KMS-11 (cell line): ENCODE measurements around the gene TAL1.

Experiments used
- H2AFZ ChIP-seq: fragments of 200-600 bp; sonication (generic); 2 replicates; pipeline ENCODE4 v1.6.1; 2016; ENCODE audit warnings: antibody characterized with exemption, mixed run types, low read depth
- H3K27ac ChIP-seq: fragments of 200-600 bp; sonication (generic); 2 replicates; pipeline ENCODE4 v1.6.1; 2016; ENCODE audit warnings: mild to moderate bottlenecking, mixed run types
- H3K27me3 ChIP-seq: fragments of 200-600 bp; sonication (generic); 2 replicates; pipeline ENCODE4 v1.6.1; 2017; ENCODE audit warnings: mild to moderate bottlenecking, low read depth, mixed run types, moderate library complexity; ENCODE audit not compliant: insufficient read depth
- H3K36me3 ChIP-seq: fragments of 200-600 bp; sonication (generic); 2 replicates; pipeline ENCODE4 v1.6.1; 2017; ENCODE audit warnings: mild to moderate bottlenecking, mixed run types; ENCODE audit not compliant: insufficient read depth
- H3K4me1 ChIP-seq: fragments of 200-600 bp; sonication (generic); 2 replicates; pipeline ENCODE4 v1.6.1; 2016; ENCODE audit warnings: mild to moderate bottlenecking, low read depth, mixed run types; ENCODE audit not compliant: poor library complexity, severe bottlenecking
- H3K4me2 ChIP-seq: fragments of 200-600 bp; sonication (generic); 2 replicates; pipeline ENCODE4 v1.7.0; 2016; ENCODE audit warnings: mild to moderate bottlenecking, mixed run types
- H3K4me3 ChIP-seq: fragments of 200-600 bp; sonication (generic); IDR thresholded peaks from 2 replicates; pipeline ENCODE4 v1.6.1; 2017; ENCODE audit warnings: low read depth, low read length, mixed read lengths; ENCODE audit not compliant: insufficient read depth
- H3K79me2 ChIP-seq: fragments of 200-600 bp; sonication (generic); 2 replicates; pipeline ENCODE4 v1.6.1; 2016; ENCODE audit warnings: low read depth, mixed run types; ENCODE audit not compliant: insufficient read depth
- H3K9ac ChIP-seq: fragments of 200-600 bp; sonication (generic); 2 replicates; pipeline ENCODE4 v1.6.1; 2016; ENCODE audit warnings: mild to moderate bottlenecking, mixed run types
- H4K20me1 ChIP-seq: fragments of 200-600 bp; sonication (generic); 2 replicates; pipeline ENCODE4 v1.6.1; 2016; ENCODE audit warnings: mild to moderate bottlenecking, mixed run types; ENCODE audit not compliant: insufficient read depth
- TF ChIP-seq, protein P1 (sequence below): fragments of 200-600 bp; sonication (generic); conservative IDR thresholded peaks from 2 replicates; pipeline ENCODE4 v1.6.1; 2017; ENCODE audit warnings: low read depth, mild to moderate bottlenecking, antibody characterized with exemption, low read length, moderate library complexity, mixed read lengths

Gene TAL1

DNA sequence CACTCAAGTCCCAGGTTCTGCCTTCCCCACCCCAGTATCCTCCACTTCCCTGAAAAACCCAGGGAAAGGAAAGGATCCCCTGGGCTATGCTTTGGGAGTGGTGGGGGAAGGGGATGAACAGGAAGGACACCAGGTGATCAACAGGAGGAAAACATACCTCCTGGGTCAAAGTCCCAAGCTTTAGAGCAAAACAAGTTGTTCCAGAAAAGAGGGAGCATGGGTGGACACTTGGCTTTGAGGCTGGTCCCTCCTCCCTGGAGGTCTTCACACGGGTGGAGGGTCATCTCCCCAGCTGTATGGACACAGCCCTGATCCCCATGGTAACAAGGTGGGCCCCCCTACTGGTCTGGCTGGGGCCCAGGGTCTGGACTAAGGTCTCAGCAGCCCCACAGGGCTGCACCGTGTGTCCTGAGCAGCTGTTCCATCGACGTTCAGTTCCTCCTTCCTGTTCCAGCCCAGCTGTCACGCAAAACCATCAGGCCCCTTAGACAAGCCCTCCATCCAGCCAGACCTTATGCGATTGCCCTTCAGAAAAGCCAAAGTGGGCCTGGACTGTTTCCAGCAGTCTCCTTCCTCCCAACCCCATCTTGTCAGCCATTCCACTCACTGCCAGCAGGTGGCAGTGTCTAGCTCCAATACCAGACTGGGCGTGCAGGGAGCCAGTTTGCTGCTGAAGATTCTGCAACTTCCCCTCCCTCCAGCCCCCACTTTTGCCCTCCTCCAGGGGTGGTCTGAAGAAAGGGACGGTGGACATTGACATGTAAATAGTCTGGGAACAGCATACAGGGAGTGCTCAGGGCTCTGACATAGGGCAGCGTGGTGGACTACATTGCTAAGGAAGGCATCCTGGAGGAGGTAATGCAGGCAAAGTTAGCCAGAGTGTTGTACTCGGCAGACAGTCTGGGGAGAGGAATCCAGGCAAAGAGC, 39.3 kb downstream of the TAL1 start:
- H3K4me1 ChIP-seq, result no peaks in the 10 kb centered on the region
- H3K27ac ChIP-seq, result no peak overlapping the region
- H3K36me3 ChIP-seq, result no peaks in the 10 kb centered on the region
- peak overlapping the region; percentile 8; the same call in 1 of the 2 replicates for H2AFZ ChIP-seq
- H3K9ac ChIP-seq, result no peak overlapping the region
- no peaks in the 10 kb centered on the region for H3K27me3 ChIP-seq
- TF ChIP-seq, protein P1, sequence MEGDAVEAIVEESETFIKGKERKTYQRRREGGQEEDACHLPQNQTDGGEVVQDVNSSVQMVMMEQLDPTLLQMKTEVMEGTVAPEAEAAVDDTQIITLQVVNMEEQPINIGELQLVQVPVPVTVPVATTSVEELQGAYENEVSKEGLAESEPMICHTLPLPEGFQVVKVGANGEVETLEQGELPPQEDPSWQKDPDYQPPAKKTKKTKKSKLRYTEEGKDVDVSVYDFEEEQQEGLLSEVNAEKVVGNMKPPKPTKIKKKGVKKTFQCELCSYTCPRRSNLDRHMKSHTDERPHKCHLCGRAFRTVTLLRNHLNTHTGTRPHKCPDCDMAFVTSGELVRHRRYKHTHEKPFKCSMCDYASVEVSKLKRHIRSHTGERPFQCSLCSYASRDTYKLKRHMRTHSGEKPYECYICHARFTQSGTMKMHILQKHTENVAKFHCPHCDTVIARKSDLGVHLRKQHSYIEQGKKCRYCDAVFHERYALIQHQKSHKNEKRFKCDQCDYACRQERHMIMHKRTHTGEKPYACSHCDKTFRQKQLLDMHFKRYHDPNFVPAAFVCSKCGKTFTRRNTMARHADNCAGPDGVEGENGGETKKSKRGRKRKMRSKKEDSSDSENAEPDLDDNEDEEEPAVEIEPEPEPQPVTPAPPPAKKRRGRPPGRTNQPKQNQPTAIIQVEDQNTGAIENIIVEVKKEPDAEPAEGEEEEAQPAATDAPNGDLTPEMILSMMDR, result peak; percentile 98
- no peaks in the 10 kb centered on the region for H4K20me1 ChIP-seq
- H3K4me2 ChIP-seq, result no peak overlapping the region
- no peaks in the 10 kb centered on the region for H3K79me2 ChIP-seq
- H3K4me3 ChIP-seq, result no peak overlapping the region

DNA sequence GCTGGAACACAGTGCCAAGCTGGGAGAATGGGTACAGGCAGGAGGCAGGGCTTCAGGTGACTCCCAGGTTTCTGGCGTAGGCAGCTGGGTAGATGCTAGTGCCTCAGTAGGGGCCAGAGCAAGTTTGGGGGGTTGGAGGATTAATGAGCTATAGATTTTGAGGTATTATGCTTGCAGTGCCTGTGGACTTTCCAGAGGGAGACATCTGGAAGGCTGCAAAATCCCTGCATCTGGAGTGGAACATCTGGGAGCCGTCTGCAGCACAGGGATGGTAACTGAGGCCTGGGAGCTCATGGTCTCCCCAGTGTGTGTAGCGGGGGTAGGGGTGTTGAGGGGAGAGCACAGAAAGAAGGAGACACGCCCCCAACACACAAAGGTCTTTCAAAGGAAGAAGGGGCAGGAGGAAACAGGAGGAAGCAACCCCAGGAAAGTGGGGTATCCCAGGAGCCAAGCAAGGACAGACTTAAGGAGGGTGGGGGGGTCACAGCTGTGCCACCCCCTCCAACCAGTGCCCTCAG, 40.0 kb downstream of the TAL1 start:
- TF ChIP-seq, protein P1, result no peak
- Histone ChIP-seq H3K4me3 (no peak overlapping the region), H3K27ac (no peak overlapping the region), H3K9ac (no peak overlapping the region), H3K4me1 (no peaks in the 10 kb centered on the region), H4K20me1 (no peaks in the 10 kb centered on the region), H3K79me2 (no peaks in the 10 kb centered on the region), H3K36me3 (no peaks in the 10 kb centered on the region), H3K27me3 (no peaks in the 10 kb centered on the region), H3K4me2 (no peak overlapping the region), H2AFZ (no peak overlapping the region)

DNA sequence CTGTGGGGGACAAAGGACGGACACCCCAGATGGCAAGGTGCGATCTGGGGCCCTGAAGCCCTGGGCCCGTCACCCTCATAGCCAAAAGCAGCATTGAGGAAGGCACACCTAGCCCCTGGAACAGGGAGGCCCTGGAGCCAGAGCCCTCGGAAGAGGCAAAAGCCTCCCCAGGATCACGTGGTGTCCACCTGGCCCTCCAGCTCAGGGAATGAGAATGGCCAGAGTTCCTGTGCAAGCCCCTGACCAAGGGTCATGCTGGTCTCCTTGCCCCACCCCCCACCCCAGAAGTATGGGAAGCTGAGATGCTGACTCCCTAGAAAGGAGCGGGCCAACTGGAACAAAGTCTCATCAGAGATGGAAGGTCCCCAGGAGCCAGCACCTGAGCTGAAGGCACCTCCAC, 41.2 kb downstream of the TAL1 start:
- no peak overlapping the region for H3K4me3 ChIP-seq
- no peaks in the 10 kb centered on the region for H3K79me2 ChIP-seq
- no peaks in the 10 kb centered on the region for H3K36me3 ChIP-seq
- no peak overlapping the region for H3K27ac ChIP-seq
- TF ChIP-seq, protein P1, result no peak
- H3K4me2 ChIP-seq, result no peak overlapping the region
- H3K9ac ChIP-seq, result no peak overlapping the region
- no peaks in the 10 kb centered on the region for H4K20me1 ChIP-seq
- H3K4me1 ChIP-seq, result no peaks in the 10 kb centered on the region
- no peaks in the 10 kb centered on the region for H3K27me3 ChIP-seq
- no peak overlapping the region for H2AFZ ChIP-seq

DNA sequence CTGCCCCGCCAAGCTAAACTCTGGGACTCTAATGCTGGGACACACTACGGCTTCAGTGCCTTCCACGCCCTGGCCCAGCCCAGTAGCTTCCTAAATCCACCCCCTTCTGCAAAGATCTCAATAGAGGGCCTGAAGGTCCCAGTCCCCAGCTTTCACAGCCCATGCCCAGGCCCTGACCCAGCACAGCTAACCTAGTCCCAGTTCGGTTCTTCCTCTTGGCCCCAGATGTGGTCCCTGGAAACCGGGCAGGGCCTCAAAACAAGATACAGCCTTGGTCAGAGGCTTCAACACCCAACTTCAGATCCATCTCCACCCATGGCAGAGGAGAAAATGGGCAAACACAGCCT, 41.5 kb downstream of the TAL1 start:
- H3K4me2 ChIP-seq, result no peak overlapping the region
- no peak overlapping the region for H3K9ac ChIP-seq
- no peaks in the 10 kb centered on the region for H3K27me3 ChIP-seq
- no peaks in the 10 kb centered on the region for H3K79me2 ChIP-seq
- no peak overlapping the region for H3K4me3 ChIP-seq
- TF ChIP-seq, protein P1, result no peak
- H4K20me1 ChIP-seq, result no peaks in the 10 kb centered on the region
- H2AFZ ChIP-seq, result no peak overlapping the region
- no peak overlapping the region for H3K27ac ChIP-seq
- H3K36me3 ChIP-seq, result no peaks in the 10 kb centered on the region
- no peaks in the 10 kb centered on the region for H3K4me1 ChIP-seq
